ENCODE data around the gene FAM53C. TPM values are rescaled to one million over a fixed set of nuclear protein-coding genes. Genes with fewer than 3 reads are reported as not detected.

Gene FAM53C
- total RNA-seq, 1 experiment from 2014 or later: 36.4 TPM

DNA sequence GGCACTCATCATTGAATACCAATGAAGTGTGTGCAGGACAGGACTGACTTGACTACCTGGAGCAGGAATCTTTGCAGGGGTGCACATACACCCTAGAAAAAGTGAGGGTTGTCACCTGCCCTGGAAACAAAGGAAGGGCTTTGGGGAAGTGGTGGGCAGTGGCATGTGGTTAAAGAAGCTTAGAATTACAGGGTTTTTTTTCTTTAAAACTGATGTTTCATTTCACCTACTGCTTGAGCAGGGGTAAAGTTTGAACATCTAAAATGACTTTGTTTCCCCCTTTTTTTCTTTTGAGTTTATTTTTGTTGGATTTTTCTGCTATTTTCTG, 12.5 kb downstream of the FAM53C start:
- H3K9me2 ChIP-seq (ENCODE audit: insufficient read depth): no peaks in the 10 kb centered on the region
- ChIA-PET POLR2A (interaction anchor here (7.0 kb wide), 1 partner anchor 11 kb away, joined by 59 read pairs; the partner anchor contains the start of gene FAM53C), CTCF (interaction anchor here (4.6 kb wide), 1 partner anchor 9 kb away, joined by 40 read pairs; no protein-coding TSS in a partner anchor), RAD21 (ENCODE audit: low non-redundant PET in 1 of 2, low total read pairs in 2 of 2, uncharacterized antibody in 2 of 2, unreplicated experiment in 2 of 2) (no interaction called here)
- H2AFZ ChIP-seq (ENCODE audit: low read depth, low read length, poor library complexity, severe bottlenecking): no peak overlapping the region
- DNase-seq (ENCODE audit: low read depth, low spot score) (no peak), ATAC-seq (no peak)
- H3K4me3 ChIP-seq (replicated peaks in 1 of 2; ENCODE audit: low read depth in 1 of 2, low read length in 2 of 2): no peak overlapping the region
- no TSS peak for BruUV-seq (replicated peaks)
- no peaks in the 10 kb centered on the region for H3K27me3 ChIP-seq (ENCODE audit: insufficient read depth, low read length)
- no peak overlapping the region for H3K4me2 ChIP-seq (ENCODE audit: low read length)
- intact Hi-C loops (cut with micrococcal nuclease): loop anchor here (5.0 kb wide), 1 partner anchor 173 kb away; the partner anchor contains the start of genes BRD8 and KIF20A
- no peak overlapping the region for H3K27ac ChIP-seq (ENCODE audit: low read depth, low read length)
- TF ChIP-seq YY1 (IDR thresholded peaks at IDR 0.05; ENCODE audit: extremely low read depth, insufficient replicate concordance, low read depth, low read length): no peak
- TF ChIP-seq, protein P1, sequence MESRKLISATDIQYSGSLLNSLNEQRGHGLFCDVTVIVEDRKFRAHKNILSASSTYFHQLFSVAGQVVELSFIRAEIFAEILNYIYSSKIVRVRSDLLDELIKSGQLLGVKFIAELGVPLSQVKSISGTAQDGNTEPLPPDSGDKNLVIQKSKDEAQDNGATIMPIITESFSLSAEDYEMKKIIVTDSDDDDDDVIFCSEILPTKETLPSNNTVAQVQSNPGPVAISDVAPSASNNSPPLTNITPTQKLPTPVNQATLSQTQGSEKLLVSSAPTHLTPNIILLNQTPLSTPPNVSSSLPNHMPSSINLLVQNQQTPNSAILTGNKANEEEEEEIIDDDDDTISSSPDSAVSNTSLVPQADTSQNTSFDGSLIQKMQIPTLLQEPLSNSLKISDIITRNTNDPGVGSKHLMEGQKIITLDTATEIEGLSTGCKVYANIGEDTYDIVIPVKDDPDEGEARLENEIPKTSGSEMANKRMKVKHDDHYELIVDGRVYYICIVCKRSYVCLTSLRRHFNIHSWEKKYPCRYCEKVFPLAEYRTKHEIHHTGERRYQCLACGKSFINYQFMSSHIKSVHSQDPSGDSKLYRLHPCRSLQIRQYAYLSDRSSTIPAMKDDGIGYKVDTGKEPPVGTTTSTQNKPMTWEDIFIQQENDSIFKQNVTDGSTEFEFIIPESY (IDR thresholded peaks at IDR 0.05; ENCODE audit: extremely low read depth, insufficient replicate concordance, low read length): no peak
- no peak for TF ChIP-seq EZH2phosphoT487 (IDR thresholded peaks at IDR 0.05; ENCODE audit: borderline replicate concordance)
- no peak for TF ChIP-seq SP1 (IDR thresholded peaks at IDR 0.05; ENCODE audit: low read depth)
- no peak for TF ChIP-seq CBX3 (IDR thresholded peaks at IDR 0.05; ENCODE audit: low read depth)
- TF ChIP-seq, protein P2, sequence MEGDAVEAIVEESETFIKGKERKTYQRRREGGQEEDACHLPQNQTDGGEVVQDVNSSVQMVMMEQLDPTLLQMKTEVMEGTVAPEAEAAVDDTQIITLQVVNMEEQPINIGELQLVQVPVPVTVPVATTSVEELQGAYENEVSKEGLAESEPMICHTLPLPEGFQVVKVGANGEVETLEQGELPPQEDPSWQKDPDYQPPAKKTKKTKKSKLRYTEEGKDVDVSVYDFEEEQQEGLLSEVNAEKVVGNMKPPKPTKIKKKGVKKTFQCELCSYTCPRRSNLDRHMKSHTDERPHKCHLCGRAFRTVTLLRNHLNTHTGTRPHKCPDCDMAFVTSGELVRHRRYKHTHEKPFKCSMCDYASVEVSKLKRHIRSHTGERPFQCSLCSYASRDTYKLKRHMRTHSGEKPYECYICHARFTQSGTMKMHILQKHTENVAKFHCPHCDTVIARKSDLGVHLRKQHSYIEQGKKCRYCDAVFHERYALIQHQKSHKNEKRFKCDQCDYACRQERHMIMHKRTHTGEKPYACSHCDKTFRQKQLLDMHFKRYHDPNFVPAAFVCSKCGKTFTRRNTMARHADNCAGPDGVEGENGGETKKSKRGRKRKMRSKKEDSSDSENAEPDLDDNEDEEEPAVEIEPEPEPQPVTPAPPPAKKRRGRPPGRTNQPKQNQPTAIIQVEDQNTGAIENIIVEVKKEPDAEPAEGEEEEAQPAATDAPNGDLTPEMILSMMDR (IDR thresholded peaks at IDR 0.05 in 2 of 3, conservative IDR thresholded peaks at IDR 0.05 in 1 of 3; ENCODE audit: borderline replicate concordance in 1 of 3, insufficient read depth in 1 of 3, low read depth in 2 of 3, low read length in 2 of 3): no peak
- TF ChIP-seq SRF (IDR thresholded peaks at IDR 0.05; ENCODE audit: low read depth): no peak
- TF ChIP-seq, protein P3, sequence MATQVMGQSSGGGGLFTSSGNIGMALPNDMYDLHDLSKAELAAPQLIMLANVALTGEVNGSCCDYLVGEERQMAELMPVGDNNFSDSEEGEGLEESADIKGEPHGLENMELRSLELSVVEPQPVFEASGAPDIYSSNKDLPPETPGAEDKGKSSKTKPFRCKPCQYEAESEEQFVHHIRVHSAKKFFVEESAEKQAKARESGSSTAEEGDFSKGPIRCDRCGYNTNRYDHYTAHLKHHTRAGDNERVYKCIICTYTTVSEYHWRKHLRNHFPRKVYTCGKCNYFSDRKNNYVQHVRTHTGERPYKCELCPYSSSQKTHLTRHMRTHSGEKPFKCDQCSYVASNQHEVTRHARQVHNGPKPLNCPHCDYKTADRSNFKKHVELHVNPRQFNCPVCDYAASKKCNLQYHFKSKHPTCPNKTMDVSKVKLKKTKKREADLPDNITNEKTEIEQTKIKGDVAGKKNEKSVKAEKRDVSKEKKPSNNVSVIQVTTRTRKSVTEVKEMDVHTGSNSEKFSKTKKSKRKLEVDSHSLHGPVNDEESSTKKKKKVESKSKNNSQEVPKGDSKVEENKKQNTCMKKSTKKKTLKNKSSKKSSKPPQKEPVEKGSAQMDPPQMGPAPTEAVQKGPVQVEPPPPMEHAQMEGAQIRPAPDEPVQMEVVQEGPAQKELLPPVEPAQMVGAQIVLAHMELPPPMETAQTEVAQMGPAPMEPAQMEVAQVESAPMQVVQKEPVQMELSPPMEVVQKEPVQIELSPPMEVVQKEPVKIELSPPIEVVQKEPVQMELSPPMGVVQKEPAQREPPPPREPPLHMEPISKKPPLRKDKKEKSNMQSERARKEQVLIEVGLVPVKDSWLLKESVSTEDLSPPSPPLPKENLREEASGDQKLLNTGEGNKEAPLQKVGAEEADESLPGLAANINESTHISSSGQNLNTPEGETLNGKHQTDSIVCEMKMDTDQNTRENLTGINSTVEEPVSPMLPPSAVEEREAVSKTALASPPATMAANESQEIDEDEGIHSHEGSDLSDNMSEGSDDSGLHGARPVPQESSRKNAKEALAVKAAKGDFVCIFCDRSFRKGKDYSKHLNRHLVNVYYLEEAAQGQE (IDR thresholded peaks at IDR 0.05; ENCODE audit: low read depth): no peak
- TF ChIP-seq EZH2 (IDR thresholded peaks at IDR 0.05): no peak
- no peak for TF ChIP-seq ELF1 (IDR thresholded peaks at IDR 0.05; ENCODE audit: borderline replicate concordance, low read depth)
- TF ChIP-seq, protein P4, sequence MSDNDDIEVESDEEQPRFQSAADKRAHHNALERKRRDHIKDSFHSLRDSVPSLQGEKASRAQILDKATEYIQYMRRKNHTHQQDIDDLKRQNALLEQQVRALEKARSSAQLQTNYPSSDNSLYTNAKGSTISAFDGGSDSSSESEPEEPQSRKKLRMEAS (IDR thresholded peaks at IDR 0.05): no peak
- H3K79me2 ChIP-seq (ENCODE audit: insufficient read depth, low read length): peaks cover 27% of the 10 kb centered on the region
- H3K4me1 ChIP-seq (ENCODE audit: control insufficient read depth in 1 of 2, insufficient read depth in 2 of 2, low read length in 2 of 2): peaks cover 0 to 13% of the 10 kb centered on the region in 2 experiments; a peak in 2 of 4 replicates
- 0 out of 2 replicates have a peak, but pooled peaks cover 4% of the 10 kb centered on the region for H4K20me1 ChIP-seq (ENCODE audit: insufficient read depth)
- peaks cover 15 to 25% of the 10 kb centered on the region in 2 experiments for H3K36me3 ChIP-seq (ENCODE audit: control insufficient read depth in 1 of 2, insufficient read depth in 2 of 2, low read length in 2 of 2)
- H3K9ac ChIP-seq (ENCODE audit: low read length): no peak overlapping the region
- H3K9me3 ChIP-seq (ENCODE audit: control insufficient read depth in 1 of 2, insufficient read depth in 1 of 2, low read depth in 1 of 2, low read length in 2 of 2): peaks cover 0 to 18% of the 10 kb centered on the region in 2 experiments; a peak in 2 of 4 replicates
